ENCODE results near the gene ELMO2. TPM values are rescaled to one million over a fixed set of nuclear protein-coding genes. Genes with fewer than 3 reads are reported as not detected.

Gene ELMO2
- total and polyA plus RNA-seq, 9 of the 15 experiments (the other 6 are each of a cell fraction or from before 2014, with no cell fraction given), result 7.5 to 21.5 (median 15.9) TPM

DNA sequence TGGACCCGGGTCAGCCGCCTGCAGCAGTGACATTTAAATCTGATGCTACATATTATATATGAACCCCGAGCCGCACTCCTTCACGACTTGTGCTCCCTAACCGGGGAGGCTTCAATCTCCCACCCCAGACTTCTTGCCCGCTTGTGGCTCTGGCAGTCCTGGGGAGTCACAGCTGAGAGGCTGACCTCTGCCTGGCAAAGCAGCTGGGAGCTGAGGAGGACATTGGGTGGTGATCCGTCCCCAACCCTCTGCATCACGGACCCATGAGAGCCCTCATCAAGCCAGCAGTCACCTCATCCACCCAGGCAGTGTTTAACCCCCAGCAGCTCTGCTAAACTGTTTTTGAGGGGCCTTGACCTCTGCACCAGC, 64.4 kb downstream of the ELMO2 start:
- Histone ChIP-seq H2AFZ (ENCODE audit: low read depth, low read length) (no peak overlapping the region), H3K4me3 (no peak overlapping the region), H3K4me2 (ENCODE audit: insufficient read depth, low read length) (no peak overlapping the region), H4K20me1 (replicated peaks; ENCODE audit: control insufficient read depth, insufficient read depth, low read length) (peaks cover 8% of the 10 kb centered on the region), H3K27me3 (ENCODE audit: control insufficient read depth in 2 of 2, insufficient read depth in 2 of 2, low read length in 2 of 2) (peaks cover 25 to 56% of the 10 kb centered on the region in 2 experiments; a peak in 4 of 5 replicates), H3K9me1 (ENCODE audit: control insufficient read depth, insufficient read depth, low read length) (no peaks in the 10 kb centered on the region), H3K36me3 (ENCODE audit: control insufficient read depth, insufficient read depth, low read length) (peaks cover 3% of the 10 kb centered on the region; the same call in 1 of the 3 replicates), H3K9ac (ENCODE audit: insufficient read depth in 1 of 2, low read depth in 2 of 2, low read length in 2 of 2) (no peak overlapping the region), H3K4me1 (replicated peaks in 1 of 2; ENCODE audit: control insufficient read depth in 2 of 2, insufficient read depth in 2 of 2, low read length in 2 of 2) (peaks cover 0 to 3% of the 10 kb centered on the region in 2 experiments; a peak in 2 of 5 replicates), H3K9me3 (replicated peaks; ENCODE audit: control insufficient read depth, insufficient read depth, low read depth, low read length) (no peaks in the 10 kb centered on the region), H3K27ac (ENCODE audit: extremely low read depth, low read depth, low read length) (no peak overlapping the region), H3K79me2 (ENCODE audit: control insufficient read depth, insufficient read depth, low read length) (no peaks in the 10 kb centered on the region)
- TF ChIP-seq XRCC5 (IDR thresholded peaks at IDR 0.05; ENCODE audit: low read depth, low read length) (no peak), CXXC5 (CRISPR knock-in tag; IDR thresholded peaks at IDR 0.05) (no peak), PPARD (CRISPR knock-in tag; IDR thresholded peaks at IDR 0.05) (no peak), KDM5B (IDR thresholded peaks at IDR 0.05; ENCODE audit: insufficient replicate concordance, low read depth, low read length) (no peak), GABPA (tag; conservative IDR thresholded peaks at IDR 0.05; ENCODE audit: low read depth) (no peak)
- DNase-seq (ENCODE audit: extremely low read depth in 1 of 4, low spot score in 3 of 4) (no peak), ATAC-seq (no peak), FAIRE-seq (no peak)
- intact Hi-C loops (cut with micrococcal nuclease), result no loop called here
- in situ Hi-C loops (cut with MboI), result no loop called here
- WGBS (ENCODE audit: insufficient coverage, low coverage, missing lambda C conversion rate), result 2% methylated on average over 9 of the region's 9 CpGs
- BruUV-seq (replicated peaks), result no TSS peak
- CTCF ChIA-PET (ENCODE audit: low intra/inter-chr PET ratio), result no interaction called here
- POLR2A ChIA-PET, result interaction anchor here (0.6 to 1.5 kb wide), 4 partner anchors 9 to 162 kb away, joined by 3 to 6 read pairs (median 3); no protein-coding TSS in a partner anchor
